Measurements from ENCODE around the gene LDLRAD3.
"Not testable (repeated sequence)": the region's sequence is repeated elsewhere in the genome, so short reads cannot be mapped to it uniquely, and the experiment has no call there.

The LDLRAD3 gene

DNA sequence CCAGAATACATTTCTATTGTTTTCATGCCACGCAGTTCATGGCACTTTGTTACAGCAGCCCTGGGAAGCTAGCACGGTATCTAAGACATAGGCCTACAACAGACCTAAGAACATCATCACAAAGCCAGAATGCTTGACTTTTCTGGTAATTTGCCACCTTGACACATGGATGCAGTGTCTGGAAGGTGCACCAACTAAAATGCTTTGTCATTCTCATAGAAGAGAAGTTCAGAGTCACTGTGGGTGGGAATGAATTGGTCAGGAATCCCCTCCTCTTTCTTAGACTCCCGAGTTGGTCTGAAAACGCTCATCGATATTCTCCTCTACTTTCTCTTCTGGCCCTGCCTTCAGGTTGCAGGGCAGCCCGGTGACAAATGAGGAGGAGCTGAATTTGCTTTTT, 223.9 kb downstream of the LDLRAD3 start:
- DNase-seq, result no peak

DNA sequence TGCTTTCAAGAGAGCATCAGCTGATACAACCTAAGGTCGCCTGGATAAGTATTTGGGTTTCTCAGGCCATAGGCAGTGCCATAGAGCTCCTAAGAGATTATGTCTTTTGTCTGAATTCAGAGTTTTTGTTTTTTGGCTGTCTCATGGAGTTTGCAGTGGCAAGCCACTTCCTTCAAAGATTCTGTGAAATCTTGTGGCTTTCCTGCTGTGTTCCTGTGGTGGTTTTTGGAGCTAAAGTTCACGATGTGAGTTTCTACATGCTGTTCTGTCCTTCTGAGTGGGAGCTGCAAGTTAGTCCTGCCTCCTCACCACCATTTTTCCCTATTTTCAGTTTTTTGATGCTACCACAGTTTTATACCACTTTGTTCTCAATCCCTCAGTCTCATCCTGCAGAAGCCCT, 234.0 kb downstream of the LDLRAD3 start:
- DNase-seq, result no peak

DNA sequence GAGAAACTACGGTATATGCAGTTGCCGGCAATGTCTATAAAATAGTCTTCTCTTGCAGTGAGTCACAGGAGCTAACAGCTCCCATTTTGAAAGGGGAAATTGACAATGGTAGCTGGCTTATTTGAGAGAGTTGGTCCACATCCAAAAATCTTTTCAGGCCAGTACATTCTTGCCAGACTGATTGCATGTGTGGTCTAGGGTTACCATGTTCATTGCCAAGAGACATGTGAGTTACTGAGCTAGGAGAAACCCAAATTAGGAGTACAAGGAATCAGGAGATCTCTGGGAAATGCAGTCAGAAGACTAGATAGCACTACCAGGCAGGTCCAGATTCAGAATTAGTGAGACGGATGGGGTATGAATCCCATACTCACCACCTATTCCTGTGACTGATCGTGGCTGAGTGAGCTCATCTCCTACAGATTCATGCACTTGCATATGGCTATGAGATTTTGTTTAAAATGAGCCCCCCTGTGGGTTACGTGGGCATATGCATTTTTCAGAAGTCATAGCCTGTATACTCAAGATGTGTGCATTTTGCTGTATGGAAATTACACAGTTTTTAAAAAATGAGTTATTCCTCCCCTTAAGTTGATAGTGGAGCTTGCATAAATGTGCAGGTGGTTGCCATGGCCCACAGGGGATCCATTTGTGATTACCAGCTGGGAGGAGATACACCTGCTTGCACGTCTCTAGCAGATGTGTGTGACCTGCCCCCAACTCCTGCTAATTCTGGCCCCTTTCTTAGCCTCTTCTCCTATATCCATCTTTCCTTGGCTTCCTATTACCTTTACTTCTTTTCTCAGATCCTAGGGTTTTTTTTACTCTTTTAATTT, 242.7 kb downstream of the LDLRAD3 start:
- no peak for DNase-seq

DNA sequence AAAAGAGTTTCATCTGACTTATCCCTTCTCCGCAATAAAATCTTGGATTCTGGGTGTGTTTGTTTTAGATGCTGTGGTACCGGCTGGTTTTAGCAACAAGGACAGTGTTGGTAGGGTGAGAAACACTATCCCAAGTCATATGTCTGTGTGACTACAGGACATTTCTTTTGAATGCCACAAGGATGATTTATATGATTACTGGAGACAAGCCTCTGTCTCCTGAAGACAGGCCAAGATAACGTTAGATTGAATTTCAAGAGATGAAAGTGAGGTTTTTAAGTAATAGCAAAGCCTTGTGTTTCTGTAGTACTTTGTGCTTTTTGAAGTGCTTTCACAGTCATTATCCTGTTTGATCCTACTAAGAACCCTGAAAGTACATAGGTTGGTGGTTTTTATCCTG, 243.8 kb downstream of the LDLRAD3 start:
- DNase-seq, result no peak

DNA sequence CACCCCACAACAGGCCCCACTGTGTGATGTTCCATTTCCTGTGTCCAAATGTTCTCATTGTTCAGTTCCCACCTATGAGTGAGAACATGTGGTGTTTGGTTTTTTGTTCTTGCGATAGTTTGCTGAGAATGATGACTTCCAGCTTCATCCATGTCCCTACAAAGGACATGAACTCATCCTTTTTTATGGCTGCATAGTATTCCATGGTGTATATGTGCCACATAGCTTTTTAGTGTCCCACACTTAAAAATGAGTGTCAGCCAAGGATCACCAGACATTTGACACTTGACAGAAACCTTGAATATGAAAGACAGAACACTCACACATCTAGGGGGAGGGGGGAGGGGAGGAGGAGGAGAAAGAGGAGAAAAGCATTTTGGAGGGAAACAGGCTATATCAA, 245.9 kb downstream of the LDLRAD3 start:
- DNase-seq, result not testable (repeated sequence)

DNA sequence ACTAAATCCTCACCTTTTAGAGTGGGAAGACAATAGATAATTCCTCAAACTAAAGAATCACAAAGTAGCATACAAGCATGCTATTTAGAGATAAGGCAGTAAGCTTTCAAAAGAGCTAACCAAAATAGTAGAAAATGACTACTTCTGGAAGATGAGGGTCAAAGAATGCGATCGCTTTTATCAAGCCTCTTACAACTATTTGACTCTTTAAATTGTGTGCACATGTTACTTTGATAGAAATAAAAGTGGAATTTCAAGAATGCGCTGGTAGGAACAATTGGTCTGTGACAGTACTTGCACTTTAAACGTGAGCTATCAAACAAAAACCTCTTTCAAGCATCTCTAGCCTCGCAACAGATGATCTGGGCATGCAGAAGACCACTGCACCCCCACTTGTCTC, 248.1 kb downstream of the LDLRAD3 start:
- no peak for DNase-seq

DNA sequence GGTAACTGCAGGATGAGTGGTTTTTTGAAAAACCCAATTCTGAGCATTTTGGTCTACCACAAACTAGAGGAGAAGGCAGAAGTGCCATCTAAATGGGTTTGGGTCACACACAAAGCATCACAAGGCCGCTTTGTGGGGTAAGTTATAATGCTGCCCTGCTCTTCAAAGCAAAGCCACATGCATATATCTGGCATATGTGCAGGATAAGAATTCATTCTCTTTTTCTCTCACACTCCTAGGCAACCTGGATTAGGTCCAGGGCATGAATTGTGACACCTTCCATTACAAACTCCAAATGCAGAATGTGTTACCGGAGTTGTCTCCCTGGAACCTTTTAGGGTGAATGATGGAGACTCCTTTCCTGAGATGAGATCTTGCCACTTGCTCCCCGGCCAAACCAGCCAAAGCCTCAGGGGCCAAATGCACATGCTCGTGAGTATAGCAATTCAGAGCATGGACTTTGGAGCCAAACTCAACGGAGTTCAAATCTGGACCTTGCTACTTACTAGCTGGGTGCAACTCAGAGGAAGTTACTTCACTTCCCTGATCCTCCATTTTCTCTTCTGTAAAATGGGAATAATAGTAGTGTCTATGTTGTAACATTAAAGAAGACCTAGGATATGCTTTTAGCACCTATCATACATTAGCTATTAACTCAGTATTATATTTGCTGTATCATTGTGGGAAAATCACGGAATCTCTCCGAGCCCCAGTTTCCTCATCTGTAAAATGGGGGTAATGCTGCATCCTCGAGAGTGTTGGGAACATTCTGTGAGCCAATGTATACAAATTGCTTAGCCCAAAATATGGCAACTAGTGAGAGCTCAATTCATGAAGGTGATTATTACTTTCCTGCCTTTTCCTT, 248.8 kb downstream of the LDLRAD3 start:
- DNase-seq, result no peak

DNA sequence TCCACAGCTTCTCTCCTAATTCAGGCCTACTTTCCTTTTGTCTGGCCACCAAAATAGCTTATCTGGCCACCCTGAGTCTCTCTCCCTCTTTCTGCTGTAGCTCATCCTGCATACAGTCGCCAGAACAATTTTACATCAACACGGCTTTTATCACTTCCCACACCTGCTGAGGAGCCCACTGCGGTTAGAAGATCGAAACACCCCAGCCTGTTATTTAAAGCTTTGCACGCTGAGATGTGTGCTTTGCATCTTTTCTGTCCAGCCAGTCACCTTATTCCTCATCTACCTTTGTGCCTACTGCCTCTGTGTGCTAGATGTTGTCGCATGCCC, 249.4 kb downstream of the LDLRAD3 start:
- DNase-seq, result no peak

DNA sequence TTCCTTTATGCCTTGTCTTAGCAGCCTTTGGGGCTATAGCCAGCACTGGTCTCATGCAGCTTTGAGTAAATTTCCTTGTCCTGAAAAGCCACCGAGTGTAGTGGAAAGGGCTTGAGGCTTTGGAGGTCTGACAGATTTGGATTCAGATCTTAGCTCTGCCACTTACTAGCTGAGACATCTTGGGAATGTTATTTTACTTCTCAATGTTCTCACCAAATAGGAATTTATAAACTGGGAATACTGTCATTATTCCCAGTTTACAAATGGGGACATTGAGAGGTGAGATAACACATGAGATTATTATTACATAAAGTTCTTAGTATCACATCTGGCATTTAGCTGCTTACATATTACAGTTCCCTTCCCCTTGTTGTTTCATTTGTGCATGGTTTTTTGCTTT, 249.9 kb downstream of the LDLRAD3 start:
- DNase-seq, result no peak

DNA sequence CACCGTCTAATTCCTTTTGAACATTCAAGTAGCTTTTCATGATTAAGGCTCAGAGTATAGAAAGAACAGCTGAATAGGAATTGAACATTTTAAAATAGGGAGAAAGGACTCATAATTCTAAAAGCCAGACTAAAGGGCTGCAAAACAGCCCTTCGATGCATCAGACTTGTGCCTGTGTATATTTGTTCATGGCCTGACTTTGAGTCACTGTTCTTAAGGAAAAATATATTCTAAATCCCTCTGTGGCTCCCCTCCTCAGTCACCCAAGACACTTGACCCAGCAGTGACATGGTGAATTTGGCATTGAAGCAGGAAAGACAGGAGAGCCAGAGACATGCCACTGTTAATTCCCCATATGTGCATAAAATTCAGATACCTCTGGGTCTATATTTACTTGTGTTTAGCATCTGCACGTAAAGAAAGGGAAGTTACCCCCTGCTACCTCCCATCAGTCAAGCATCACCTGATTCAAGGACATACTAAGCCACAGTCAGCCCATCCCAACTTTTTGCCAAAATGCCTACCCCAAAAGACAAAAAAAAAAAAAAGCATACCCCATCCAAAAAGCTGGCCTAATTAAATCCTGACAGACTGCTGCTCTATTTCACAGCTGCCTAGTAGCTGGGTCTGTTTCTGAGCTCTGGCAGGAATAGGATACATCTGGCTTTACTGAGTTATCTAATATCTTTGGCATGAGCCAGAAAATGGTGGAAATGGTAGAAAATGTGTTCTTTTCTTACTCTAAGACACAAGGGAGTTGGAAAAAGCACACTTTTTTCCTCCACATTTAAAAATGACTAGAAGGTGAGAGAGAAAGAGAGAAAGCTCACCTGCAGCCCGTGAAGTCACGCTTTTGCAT, 251.9 kb downstream of the LDLRAD3 start:
- DNase-seq, result no peak

DNA sequence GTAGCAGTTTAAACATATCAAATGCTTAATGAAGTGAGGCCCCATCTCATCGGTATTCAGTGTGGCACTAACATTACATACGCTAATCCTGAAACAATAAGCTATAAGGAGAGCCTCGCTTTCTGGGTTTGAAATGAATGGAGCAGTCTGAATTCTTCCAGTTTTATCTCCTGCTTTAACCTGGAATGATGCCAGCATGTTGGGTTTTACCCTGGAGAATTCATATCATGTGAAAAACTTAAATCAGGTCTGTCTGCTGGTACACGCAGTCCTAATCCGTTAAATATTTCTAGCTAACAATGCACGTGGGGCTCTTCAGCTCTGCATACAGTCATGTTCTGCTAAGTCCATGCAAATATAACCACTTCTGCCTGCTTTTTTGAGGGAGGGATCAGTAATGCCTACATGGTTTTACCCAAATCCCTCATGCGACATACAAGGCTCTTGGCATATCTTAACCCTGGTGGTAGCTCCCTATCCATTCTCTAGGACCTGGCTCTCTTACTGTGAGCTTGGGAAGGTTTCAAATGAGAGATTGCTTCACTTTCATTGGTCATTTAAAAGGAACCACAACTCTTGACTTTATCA, 252.6 kb downstream of the LDLRAD3 start:
- DNase-seq, result no peak

DNA sequence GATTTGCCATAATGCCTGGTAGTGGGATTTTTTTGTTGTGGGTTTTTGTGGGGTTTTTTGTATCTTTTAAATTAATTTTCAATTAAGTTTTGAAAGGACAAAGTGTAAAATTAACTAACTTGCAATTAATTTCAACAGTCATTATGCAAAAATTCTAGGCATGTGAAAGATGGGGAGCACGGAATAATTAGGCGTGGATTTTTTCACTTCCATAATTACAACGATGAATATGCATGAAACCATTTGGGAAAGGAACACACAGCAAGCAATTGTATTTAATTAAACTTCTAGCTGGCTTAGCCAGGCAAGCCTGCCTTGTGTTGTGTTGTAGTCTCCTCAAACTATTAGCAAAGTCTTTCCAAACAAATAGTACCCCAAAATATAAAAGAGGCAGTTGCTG, 257.5 kb downstream of the LDLRAD3 start:
- no peak for DNase-seq

DNA sequence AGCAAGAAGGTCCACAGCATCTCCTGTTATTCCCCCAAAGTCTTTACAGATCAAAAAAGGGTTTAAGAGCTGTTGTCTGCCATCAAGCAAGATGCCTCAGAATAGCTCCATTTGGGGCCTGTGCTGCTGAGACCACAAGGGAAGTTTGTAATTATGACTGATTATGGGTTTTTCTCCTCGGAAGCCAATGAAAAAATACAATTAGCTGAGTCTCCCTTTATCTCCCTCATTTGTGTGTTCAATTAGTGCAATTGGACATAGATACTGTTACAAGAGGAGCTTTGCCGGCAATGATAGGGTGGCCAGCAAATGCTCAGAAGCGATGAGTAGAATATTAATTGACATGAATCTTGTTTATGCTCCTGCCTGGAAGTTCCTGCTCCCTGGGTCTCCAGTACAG, 261.7 kb downstream of the LDLRAD3 start:
- no peak for DNase-seq

DNA sequence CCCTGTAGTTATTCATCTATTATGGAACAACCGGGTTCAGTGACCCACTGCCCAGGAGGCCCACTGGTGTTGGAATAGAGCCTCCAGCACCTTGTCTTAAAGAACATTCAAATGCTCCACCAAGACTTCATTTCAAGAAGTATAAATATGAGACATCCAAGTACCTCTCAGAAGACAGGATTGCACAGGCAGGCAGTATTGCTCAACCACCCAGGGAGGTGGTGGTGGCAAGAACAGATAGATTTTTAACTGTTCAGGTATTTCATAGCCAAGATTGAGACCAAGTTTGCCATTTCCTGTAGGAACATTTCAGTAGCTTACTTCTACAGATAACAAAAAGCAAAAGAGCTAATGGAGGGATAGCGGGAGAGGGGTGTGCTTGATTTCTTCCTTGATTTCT, 266.7 kb downstream of the LDLRAD3 start:
- DNase-seq, result no peak

DNA sequence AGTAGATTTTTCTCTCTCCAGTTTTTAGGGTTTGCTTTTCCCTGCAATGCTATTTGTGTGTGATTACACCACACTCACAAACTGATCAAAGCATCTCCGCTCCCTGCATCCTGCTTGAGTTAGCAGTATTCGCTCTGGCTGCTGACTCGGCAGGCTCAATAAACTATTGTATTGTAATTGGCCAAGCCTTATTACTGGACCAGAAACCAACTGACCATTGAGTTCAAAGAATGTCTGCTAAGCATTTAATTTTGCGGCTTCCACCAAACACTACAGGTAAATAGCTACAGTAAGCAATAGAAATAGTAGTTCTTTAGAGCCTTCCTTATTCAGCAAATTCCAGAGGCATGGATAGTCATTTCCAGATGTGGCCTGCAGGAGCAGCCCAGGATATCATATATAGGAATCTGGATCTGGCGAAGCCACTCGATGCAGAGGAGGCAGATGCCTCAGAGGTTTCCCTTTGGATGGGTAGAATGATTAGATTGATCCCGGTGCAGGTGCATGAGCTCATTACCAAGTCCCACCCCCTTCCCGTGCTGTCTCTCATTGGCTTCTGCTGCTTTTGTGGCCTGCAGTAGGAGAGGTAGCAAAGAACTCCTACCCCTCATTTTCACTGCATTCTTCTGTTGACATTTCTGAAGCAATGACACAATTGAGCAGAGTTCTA, 268.0 kb downstream of the LDLRAD3 start:
- no peak for DNase-seq

DNA sequence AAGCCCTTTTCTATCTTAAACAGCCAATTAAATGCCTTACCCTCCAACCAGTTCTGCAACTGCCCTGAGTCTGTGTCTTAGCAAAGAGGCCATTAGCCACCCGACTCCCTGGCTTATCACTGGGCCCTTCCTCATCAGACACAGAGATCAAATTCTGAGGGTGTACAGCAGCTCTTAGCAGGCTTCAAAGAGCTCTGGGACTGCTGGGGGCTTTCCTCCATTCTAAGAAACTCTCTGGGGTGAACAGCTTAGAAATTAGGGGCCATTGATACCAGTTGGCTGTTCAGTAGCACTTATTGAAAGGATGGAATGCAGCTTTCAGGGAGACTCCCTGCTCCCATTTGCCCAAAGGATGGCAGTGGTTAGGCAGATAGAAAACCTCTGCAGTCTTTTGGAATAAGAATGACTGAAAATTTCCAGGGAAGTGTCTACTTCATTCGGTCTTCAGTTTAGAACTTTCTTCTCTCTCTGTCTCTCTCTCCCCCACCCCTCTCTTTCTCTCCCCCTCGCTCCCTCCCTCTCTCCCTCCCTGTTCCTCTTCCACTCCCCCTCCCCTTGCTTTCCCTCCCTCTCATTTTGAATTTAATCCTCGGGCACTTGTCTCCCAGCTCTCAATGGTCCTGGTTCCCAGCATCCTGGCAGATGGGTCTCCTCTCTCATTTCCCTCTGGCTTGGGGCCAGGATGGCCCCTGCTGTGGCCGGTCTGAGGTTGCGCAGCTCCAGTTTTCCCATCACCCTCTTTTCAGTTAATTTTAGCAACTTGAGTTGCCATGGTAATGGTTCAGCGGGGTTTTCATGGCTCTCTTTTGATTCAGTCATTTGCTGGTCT, 268.9 kb downstream of the LDLRAD3 start:
- no peak for DNase-seq

DNA sequence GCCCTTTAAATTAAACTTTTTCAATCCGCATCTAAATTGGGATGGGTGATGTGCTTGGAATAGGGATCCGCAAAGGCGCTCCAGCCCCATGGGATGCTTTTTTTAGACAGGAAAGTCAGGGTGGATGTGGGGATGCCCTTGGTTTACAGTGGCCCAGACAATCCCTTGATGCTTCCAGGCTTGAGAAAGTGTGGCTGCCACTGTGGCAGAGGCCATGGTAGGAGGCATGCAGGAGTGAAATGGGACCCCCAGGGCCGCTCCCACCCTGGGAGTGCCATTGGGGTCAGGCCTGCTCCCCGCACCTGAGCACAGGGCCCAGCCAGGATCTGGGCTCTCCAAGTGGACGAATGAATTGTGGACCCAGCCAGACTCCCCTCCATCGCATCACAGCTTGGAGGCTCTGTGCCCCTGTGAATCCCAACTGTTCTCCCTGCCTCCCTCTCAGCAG, 269.6 kb downstream of the LDLRAD3 start:
- no peak for DNase-seq

DNA sequence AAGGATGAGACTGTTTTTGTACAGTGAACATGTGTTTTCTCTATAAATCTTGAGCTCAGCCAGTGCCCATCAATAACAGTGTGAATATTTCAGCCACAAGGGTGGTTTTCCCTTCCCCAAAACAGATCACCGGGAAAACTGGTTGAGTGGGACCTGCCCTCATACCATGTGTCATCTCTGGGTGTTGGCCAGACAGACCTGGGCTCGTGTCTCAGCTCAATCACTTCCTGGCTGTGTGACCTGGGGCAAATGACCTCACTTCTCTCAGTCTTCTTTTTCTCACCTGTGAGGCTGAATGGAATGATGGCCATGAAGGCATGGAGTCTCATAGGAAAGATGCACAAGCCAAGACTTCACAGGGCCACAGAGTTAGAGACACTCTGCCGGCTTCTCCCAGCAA, 270.6 kb downstream of the LDLRAD3 start:
- DNase-seq, result no peak

DNA sequence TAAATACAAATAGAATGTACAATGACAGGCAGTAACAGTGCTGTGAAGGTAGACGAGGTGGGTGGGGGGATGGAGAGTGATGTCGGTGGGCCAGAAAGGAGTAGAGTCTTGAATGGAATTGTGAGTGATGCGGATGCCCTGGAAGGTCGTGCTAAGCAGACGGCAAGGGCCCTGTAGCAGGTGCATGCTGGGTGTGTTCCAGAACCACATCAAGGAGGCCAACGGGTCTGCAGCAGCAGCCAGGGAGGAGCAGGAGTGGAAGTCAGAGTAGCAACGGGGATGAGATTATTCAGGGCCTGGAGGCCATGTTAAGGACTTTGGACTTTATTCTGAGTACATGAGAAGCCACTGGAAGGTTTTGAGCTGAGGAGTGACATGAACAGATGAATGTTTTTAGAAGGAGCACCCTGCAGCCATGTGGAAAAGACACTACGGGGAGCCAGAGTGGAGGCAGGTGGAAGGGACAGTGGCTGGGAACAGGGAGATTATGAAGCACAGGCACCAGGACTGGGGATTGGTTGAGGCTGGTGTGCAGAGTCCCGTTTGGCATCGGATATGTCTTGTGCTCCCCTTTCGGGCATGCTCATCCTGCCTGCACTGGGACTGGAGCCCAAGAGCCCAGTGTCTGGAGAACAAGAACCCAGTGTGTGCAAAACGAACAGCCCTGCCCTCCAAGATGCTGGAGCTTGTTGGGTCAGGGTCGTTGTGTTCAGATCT, 271.3 kb downstream of the LDLRAD3 start:
- DNase-seq, result no peak

DNA sequence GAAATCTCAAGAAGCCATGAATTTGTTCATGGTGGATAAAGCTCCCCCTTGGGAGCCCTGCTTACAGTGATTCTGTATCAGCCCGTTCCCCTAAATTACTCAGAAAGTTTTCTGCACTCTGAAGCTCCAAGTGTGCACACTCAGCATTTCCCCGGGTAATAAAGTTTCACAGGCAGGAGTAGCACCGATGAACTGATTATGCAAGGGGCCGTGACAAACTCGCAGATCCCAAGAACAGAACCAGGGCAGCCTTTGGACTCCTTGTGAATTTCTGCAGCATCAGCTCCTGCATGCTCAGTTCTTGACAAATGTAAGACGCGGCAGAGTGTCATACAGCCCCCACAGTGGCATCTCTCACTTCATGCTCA, 271.8 kb downstream of the LDLRAD3 start:
- no peak for DNase-seq
